ENCODE data around the gene LRRFIP2.

DNA sequence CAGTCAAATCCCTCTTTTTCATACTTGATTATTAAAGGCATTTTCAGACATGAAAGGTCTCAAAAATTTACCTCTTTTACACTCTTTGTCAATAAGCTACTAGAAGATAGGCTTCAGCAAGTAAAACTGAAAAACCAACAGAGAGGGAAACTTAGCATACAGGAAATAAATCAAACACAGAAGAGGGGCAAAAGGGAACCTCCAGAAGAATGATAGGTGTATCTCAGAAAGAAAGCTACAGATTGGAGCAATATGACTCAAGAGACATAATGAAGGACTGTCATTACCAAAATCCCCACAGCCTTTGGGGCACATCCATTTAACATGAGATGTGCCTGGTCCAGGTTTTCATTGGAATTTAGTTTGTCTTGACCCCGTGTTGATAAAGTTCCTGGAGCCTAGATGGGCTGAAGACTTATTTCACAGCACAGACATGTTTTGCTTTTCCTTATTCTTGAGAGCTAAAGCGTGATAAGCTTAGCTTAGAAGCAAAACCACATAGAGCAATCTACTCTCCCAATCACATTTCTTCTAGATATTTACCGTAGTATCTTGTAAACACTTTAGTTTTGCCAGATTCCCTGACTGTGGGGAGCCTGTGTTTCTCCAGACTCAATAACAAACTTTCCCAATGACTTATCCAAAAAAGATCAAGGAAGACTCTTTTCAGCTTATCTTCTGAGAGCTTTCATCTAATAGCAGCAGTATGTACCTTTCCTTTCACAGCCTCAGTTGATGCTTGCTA is 11.7 kb downstream of the LRRFIP2 start:
- TF ChIP-seq, protein P1, sequence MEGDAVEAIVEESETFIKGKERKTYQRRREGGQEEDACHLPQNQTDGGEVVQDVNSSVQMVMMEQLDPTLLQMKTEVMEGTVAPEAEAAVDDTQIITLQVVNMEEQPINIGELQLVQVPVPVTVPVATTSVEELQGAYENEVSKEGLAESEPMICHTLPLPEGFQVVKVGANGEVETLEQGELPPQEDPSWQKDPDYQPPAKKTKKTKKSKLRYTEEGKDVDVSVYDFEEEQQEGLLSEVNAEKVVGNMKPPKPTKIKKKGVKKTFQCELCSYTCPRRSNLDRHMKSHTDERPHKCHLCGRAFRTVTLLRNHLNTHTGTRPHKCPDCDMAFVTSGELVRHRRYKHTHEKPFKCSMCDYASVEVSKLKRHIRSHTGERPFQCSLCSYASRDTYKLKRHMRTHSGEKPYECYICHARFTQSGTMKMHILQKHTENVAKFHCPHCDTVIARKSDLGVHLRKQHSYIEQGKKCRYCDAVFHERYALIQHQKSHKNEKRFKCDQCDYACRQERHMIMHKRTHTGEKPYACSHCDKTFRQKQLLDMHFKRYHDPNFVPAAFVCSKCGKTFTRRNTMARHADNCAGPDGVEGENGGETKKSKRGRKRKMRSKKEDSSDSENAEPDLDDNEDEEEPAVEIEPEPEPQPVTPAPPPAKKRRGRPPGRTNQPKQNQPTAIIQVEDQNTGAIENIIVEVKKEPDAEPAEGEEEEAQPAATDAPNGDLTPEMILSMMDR (IDR thresholded peaks at IDR 0.05; ENCODE audit: insufficient read depth, low read depth, low read length): no peak
- TF ChIP-seq EZH2 (IDR thresholded peaks at IDR 0.05; ENCODE audit: insufficient read depth, low read length): no peak
